GM21423 (cell line): ENCODE data around the gene ITPKB.
A peak's percentile ranks its signal among the peaks of the same experiment; 100 is the strongest.

ENCODE experiments used
- ATAC-seq: cut with Tn5 transposase; IDR thresholded peaks from one replicate; pipeline ENCODE4 v1.9.1; 2021; ENCODE audit warnings: mild to moderate bottlenecking, moderate library complexity; ENCODE audit not compliant: unreplicated experiment

ITPKB gene

GRCh38 chr1:226654668-226655055 lies 84.4 kb downstream of the ITPKB start:
- ATAC-seq, result no peak

GRCh38 chr1:226654046-226654667 lies 84.9 kb downstream of the ITPKB start:
- ATAC-seq, result no peak

- ATAC-seq, result peak; percentile 76
Measured at GRCh38 chr1:226653311-226653921, 85.7 kb downstream of the ITPKB start.

- ATAC-seq, result no peak
Measured at GRCh38 chr1:226652613-226653012, 86.5 kb downstream of the ITPKB start.

GRCh38 chr1:226651732-226652105 lies 87.4 kb downstream of the ITPKB start:
- no peak for ATAC-seq

- no peak for ATAC-seq
Measured at GRCh38 chr1:226651041-226651731, 87.9 kb downstream of the ITPKB start.

GRCh38 chr1:226650236-226650841 lies 88.7 kb downstream of the ITPKB start:
- no peak for ATAC-seq

- no peak for ATAC-seq
Measured at GRCh38 chr1:226649780-226650179, 89.3 kb downstream of the ITPKB start.

GRCh38 chr1:226649244-226649643 lies 89.8 kb downstream of the ITPKB start:
- ATAC-seq, result no peak

- ATAC-seq, result no peak
Measured at GRCh38 chr1:226648421-226648820, 90.7 kb downstream of the ITPKB start.

- ATAC-seq, result no peak
Measured at GRCh38 chr1:226647719-226648118, 91.4 kb downstream of the ITPKB start.

- no peak for ATAC-seq
Measured at GRCh38 chr1:226646870-226647449, 92.1 kb downstream of the ITPKB start.

GRCh38 chr1:226646026-226646869 lies 92.8 kb downstream of the ITPKB start:
- no peak for ATAC-seq

GRCh38 chr1:226645279-226645976 lies 93.7 kb downstream of the ITPKB start:
- ATAC-seq, result no peak

- ATAC-seq, result no peak
Measured at GRCh38 chr1:226644541-226645176, 94.4 kb downstream of the ITPKB start.

GRCh38 chr1:226643611-226644540 lies 95.2 kb downstream of the ITPKB start:
- no peak for ATAC-seq

GRCh38 chr1:226643177-226643576 lies 95.9 kb downstream of the ITPKB start:
- peak; percentile 70 for ATAC-seq

GRCh38 chr1:226642421-226642820 lies 96.7 kb downstream of the ITPKB start:
- no peak for ATAC-seq
